NCI-H526 treated with DMSO at 0.1 percent for 48 hours (cell line): ENCODE results near the gene FAM81A.
"Not testable (repeated sequence)": the region's sequence is repeated elsewhere in the genome, so short reads cannot be mapped to it uniquely, and the experiment has no call there.

Experiments used
- DNase-seq: peaks from one replicate; lab custom pipeline; 2025; lab: John Stamatoyannopoulos, UW

FAM81A gene

GRCh38 chr15:59489485-59489884 is 51.5 kb downstream of the FAM81A start:
- not testable (repeated sequence) for DNase-seq

- DNase-seq, result no peak
These were observed 53.1 kb downstream of the FAM81A start for GRCh38 chr15:59491062-59491461.

GRCh38 chr15:59492389-59493377 is 54.7 kb downstream of the FAM81A start:
- peak; percentile 54 for DNase-seq

GRCh38 chr15:59501597-59501996 is 63.6 kb downstream of the FAM81A start:
- peak; percentile 19 for DNase-seq

- no peak for DNase-seq
These were observed 77.2 kb downstream of the FAM81A start for GRCh38 chr15:59515190-59515589.

GRCh38 chr15:59516655-59517461 is 78.9 kb downstream of the FAM81A start:
- DNase-seq, result no peak

GRCh38 chr15:59519329-59519728 is 81.3 kb downstream of the FAM81A start:
- DNase-seq, result no peak

- no peak for DNase-seq
These were observed 83.5 kb downstream of the FAM81A start for GRCh38 chr15:59521443-59521842.

GRCh38 chr15:59522988-59523461 is 85.0 kb downstream of the FAM81A start:
- no peak for DNase-seq

- no peak for DNase-seq
These were observed 85.7 kb downstream of the FAM81A start for GRCh38 chr15:59523702-59524101.

GRCh38 chr15:59524331-59524731 is 86.3 kb downstream of the FAM81A start:
- no peak for DNase-seq

- not testable (repeated sequence) for DNase-seq
These were observed 88.5 kb downstream of the FAM81A start for GRCh38 chr15:59526466-59526865.

- no peak for DNase-seq
These were observed 90.4 kb downstream of the FAM81A start for GRCh38 chr15:59528429-59528828.

GRCh38 chr15:59528961-59529402 is 91.0 kb downstream of the FAM81A start:
- DNase-seq, result peak; percentile 74

GRCh38 chr15:59531066-59531675 is 93.2 kb downstream of the FAM81A start:
- no peak for DNase-seq

GRCh38 chr15:59532770-59533379 is 94.9 kb downstream of the FAM81A start:
- DNase-seq, result peak; percentile 66

GRCh38 chr15:59536553-59536952 is 98.6 kb downstream of the FAM81A start:
- no peak for DNase-seq

- peak; percentile 70 for DNase-seq
These were observed 99.4 kb downstream of the FAM81A start for GRCh38 chr15:59537403-59537802.

- DNase-seq, result no peak
These were observed 100.5 kb downstream of the FAM81A start for GRCh38 chr15:59538494-59538893.

GRCh38 chr15:59539799-59540198 is 101.8 kb downstream of the FAM81A start:
- DNase-seq, result no peak

- no peak for DNase-seq
These were observed 102.7 kb downstream of the FAM81A start for GRCh38 chr15:59540654-59541053.

GRCh38 chr15:59541750-59542149 is 103.8 kb downstream of the FAM81A start:
- no peak for DNase-seq
